ENCODE data around the gene MACO1.

- TF ChIP-seq CTCF (IDR thresholded peaks at IDR 0.05; ENCODE audit: low read depth, low read length, poor library complexity, severe bottlenecking) = no peak
- TF ChIP-seq EZH2phosphoT487 (IDR thresholded peaks at IDR 0.05; ENCODE audit: borderline replicate concordance, low read length) = no peak
Observed at GRCh38 chr1:25477448-25478034, 46.8 kb downstream of the MACO1 start.

All from DOHH2 (cell line).